GM18870 (cell line): ENCODE data around the gene APOO.
A peak's percentile ranks its signal among the peaks of the same experiment; 100 is the strongest.
"Not testable (repeated sequence)": the region's sequence is repeated elsewhere in the genome, so short reads cannot be mapped to it uniquely, and the experiment has no call there.

ENCODE experiments used
- ATAC-seq: cut with Tn5 transposase; IDR thresholded peaks from one replicate; pipeline ENCODE4 v1.9.1; 2021; ENCODE audit warnings: moderate library complexity; ENCODE audit not compliant: unreplicated experiment

Gene APOO

GRCh38 chrX:23904096-23904495, 3.6 kb downstream of the APOO start:
- ATAC-seq, result no peak

- no peak for ATAC-seq
Measured at GRCh38 chrX:23902419-23902818, 5.3 kb downstream of the APOO start.

- peak; percentile 38 for ATAC-seq
Measured at GRCh38 chrX:23901805-23902204, 5.9 kb downstream of the APOO start.

GRCh38 chrX:23901060-23901459, 6.7 kb downstream of the APOO start:
- no peak for ATAC-seq

- no peak for ATAC-seq
Measured at GRCh38 chrX:23900220-23900797, 7.4 kb downstream of the APOO start.

- ATAC-seq, result no peak
Measured at GRCh38 chrX:23898412-23898959, 9.3 kb downstream of the APOO start.

- no peak for ATAC-seq
Measured at GRCh38 chrX:23896981-23897380, 10.8 kb downstream of the APOO start.

- not testable (repeated sequence) for ATAC-seq
Measured at GRCh38 chrX:23896539-23896938, 11.2 kb downstream of the APOO start.

GRCh38 chrX:23894993-23895392, 12.7 kb downstream of the APOO start:
- ATAC-seq, result not testable (repeated sequence)

GRCh38 chrX:23890933-23891332, 16.8 kb downstream of the APOO start:
- ATAC-seq, result no peak

- no peak for ATAC-seq
Measured at GRCh38 chrX:23888887-23889501, 18.7 kb downstream of the APOO start.

GRCh38 chrX:23887918-23888317, 19.8 kb downstream of the APOO start:
- no peak for ATAC-seq

GRCh38 chrX:23887451-23887850, 20.3 kb downstream of the APOO start:
- ATAC-seq, result no peak

- ATAC-seq, result no peak
Measured at GRCh38 chrX:23885803-23886202, 21.9 kb downstream of the APOO start.

- ATAC-seq, result no peak
Measured at GRCh38 chrX:23884427-23885024, 23.2 kb downstream of the APOO start.

GRCh38 chrX:23883737-23884354, 23.9 kb downstream of the APOO start:
- ATAC-seq, result no peak

- no peak for ATAC-seq
Measured at GRCh38 chrX:23879380-23880090, 28.2 kb downstream of the APOO start.

- ATAC-seq, result no peak
Measured at GRCh38 chrX:23871905-23872546, 35.7 kb downstream of the APOO start.

- no peak for ATAC-seq
Measured at GRCh38 chrX:23870041-23870440, 37.7 kb downstream of the APOO start.

GRCh38 chrX:23864742-23865326, 42.9 kb downstream of the APOO start:
- ATAC-seq, result no peak
